H1 (cell line): ENCODE data around the gene CCNY.

ENCODE experiments used
- BCL11A ChIP-seq, 2 experiments: IDR thresholded peaks; one replicate each; pipeline ENCODE4 v1.6.1; 2011; ENCODE audit warnings: low read depth in 2 of 2, low read length in 2 of 2, mild to moderate bottlenecking in 2 of 2
- CEBPB ChIP-seq: IDR thresholded peaks from 2 replicates; pipeline ENCODE4 v1.6.1; 2012; ENCODE audit warnings: low read depth, low read length
- CHD1 ChIP-seq: IDR thresholded peaks from 2 replicates; pipeline ENCODE4 v1.6.1; 2012; ENCODE audit warnings: low read depth, low read length, improper control_type of control experiment
- CTCF ChIP-seq, 3 experiments: IDR thresholded peaks; 1 replicate in 2 of 3; 2 replicates in 1 of 3; pipeline versions ENCODE4 v1.5.1 to v1.6.1; 2011; ENCODE audit warnings: low read length in 3 of 3, mild to moderate bottlenecking in 3 of 3, inconsistent platforms in 2 of 3, low read depth in 1 of 3, moderate library complexity in 1 of 3; ENCODE audit not compliant: insufficient read depth in 1 of 3; ENCODE audit errors: control extremely low read depth in 1 of 3
- EGR1 ChIP-seq: IDR thresholded peaks from 2 replicates; pipeline ENCODE4 v1.6.1; 2011; ENCODE audit warnings: low read depth, low read length, borderline replicate concordance
- EP300 ChIP-seq, 2 experiments: IDR thresholded peaks; 1 replicate in 1 of 2; 2 replicates in 1 of 2; pipeline ENCODE4 v1.6.1; 2011 to 2012; ENCODE audit warnings: low read depth in 2 of 2, low read length in 2 of 2, mild to moderate bottlenecking in 2 of 2, borderline replicate concordance in 1 of 2, inconsistent platforms in 1 of 2, moderate library complexity in 1 of 2
- EZH2 ChIP-seq: fragments of 200-600 bp; sonication (generic); IDR thresholded peaks from 2 replicates; pipeline ENCODE4 v1.7.1; 2012; ENCODE audit warnings: low read depth, mild to moderate bottlenecking, moderate library complexity, low read length, inconsistent platforms; ENCODE audit not compliant: severe bottlenecking
- JUN ChIP-seq: IDR thresholded peaks from 2 replicates; pipeline ENCODE4 v1.6.1; 2011; ENCODE audit warnings: low read depth, mild to moderate bottlenecking, improper control_type of control experiment, low read length
- JUND ChIP-seq: IDR thresholded peaks from 2 replicates; pipeline ENCODE4 v1.6.1; 2011; ENCODE audit warnings: mild to moderate bottlenecking, improper control_type of control experiment, low read length
- MAFK ChIP-seq: IDR thresholded peaks from 2 replicates; pipeline ENCODE4 v1.6.1; 2012; ENCODE audit warnings: low read depth, mild to moderate bottlenecking, improper control_type of control experiment, low read length
- NRF1 ChIP-seq: IDR thresholded peaks from 2 replicates; pipeline ENCODE4 v1.6.1; 2011; ENCODE audit warnings: mild to moderate bottlenecking, low read depth, low read length, improper control_type of control experiment
- POLR2AphosphoS5 ChIP-seq: IDR thresholded peaks from 2 replicates; pipeline ENCODE4 v1.6.1; 2011; ENCODE audit warnings: low read depth, low read length
- TAF1 ChIP-seq: IDR thresholded peaks from 2 replicates; pipeline ENCODE4 v1.6.1; 2011; ENCODE audit warnings: mild to moderate bottlenecking, low read depth, low read length

- no peak for TF ChIP-seq JUN
- TF ChIP-seq POLR2AphosphoS5, result no peak
- TF ChIP-seq JUND, result no peak
- TF ChIP-seq CEBPB, result no peak
- TF ChIP-seq CHD1, result no peak
- TF ChIP-seq BCL11A (IDR thresholded peaks at IDR 0.05; ENCODE audit: low read depth in 2 of 2, low read length in 2 of 2), result no peak
- no peak for TF ChIP-seq EZH2
- TF ChIP-seq NRF1, result no peak
- TF ChIP-seq CTCF (IDR thresholded peaks at IDR 0.05; ENCODE audit: control extremely low read depth in 1 of 3, insufficient read depth in 1 of 3, low read depth in 1 of 3, low read length in 3 of 3), result no peak
- TF ChIP-seq EP300 (IDR thresholded peaks at IDR 0.05; ENCODE audit: borderline replicate concordance in 1 of 2, low read depth in 2 of 2, low read length in 2 of 2), result no peak
- no peak for TF ChIP-seq TAF1
- no peak for TF ChIP-seq MAFK
- TF ChIP-seq EGR1, result no peak
Measured at GRCh38 chr10:35606430-35606829, 270.1 kb downstream of the CCNY start.
